ENCODE measurements around the gene PAGE2. TPM values are rescaled to one million over a fixed set of nuclear protein-coding genes. Genes with fewer than 3 reads are reported as not detected.
"Not testable (repeated sequence)": the region's sequence is repeated elsewhere in the genome, so short reads cannot be mapped to it uniquely, and the experiment has no call there.

PAGE2 gene
- total RNA-seq, 1 donor from 2014 or later, result not detected

DNA sequence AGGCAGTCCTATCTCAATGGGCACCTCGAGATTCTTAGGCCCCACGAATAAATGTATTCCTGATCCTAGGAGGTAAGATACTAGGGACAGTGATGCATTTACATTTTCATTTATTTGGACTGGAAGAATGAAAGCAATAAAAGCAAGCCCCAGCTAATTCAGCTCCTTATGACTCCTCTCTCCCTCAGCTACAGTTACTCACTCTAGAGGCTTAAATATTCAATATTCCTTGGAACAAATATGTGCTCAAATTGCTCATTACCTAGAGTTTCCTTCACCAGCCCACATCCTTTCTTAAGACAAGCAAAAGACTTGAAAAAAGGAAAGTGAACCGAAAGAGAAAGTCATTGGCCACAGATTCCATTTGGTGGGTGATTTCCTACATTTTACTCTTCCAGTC is 13.9 kb downstream of the PAGE2 start:
- H3K36me3 Mint-ChIP-seq, result no peaks in the 10 kb centered on the region
- DNase-seq (ENCODE audit: low spot score in 2 of 2, unreplicated experiment in 2 of 2), result no peak
- no peak overlapping the region for H3K4me3 Mint-ChIP-seq
- H3K27me3 Mint-ChIP-seq (ENCODE audit: low read depth), result no peaks in the 10 kb centered on the region
- TF ChIP-seq, protein P1, sequence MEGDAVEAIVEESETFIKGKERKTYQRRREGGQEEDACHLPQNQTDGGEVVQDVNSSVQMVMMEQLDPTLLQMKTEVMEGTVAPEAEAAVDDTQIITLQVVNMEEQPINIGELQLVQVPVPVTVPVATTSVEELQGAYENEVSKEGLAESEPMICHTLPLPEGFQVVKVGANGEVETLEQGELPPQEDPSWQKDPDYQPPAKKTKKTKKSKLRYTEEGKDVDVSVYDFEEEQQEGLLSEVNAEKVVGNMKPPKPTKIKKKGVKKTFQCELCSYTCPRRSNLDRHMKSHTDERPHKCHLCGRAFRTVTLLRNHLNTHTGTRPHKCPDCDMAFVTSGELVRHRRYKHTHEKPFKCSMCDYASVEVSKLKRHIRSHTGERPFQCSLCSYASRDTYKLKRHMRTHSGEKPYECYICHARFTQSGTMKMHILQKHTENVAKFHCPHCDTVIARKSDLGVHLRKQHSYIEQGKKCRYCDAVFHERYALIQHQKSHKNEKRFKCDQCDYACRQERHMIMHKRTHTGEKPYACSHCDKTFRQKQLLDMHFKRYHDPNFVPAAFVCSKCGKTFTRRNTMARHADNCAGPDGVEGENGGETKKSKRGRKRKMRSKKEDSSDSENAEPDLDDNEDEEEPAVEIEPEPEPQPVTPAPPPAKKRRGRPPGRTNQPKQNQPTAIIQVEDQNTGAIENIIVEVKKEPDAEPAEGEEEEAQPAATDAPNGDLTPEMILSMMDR (IDR thresholded peaks at IDR 0.05; ENCODE audit: unreplicated experiment), result no peak
- no peak overlapping the region for H3K27ac Mint-ChIP-seq
- no peaks in the 10 kb centered on the region for H3K4me1 Mint-ChIP-seq
- peaks cover 36% of the 10 kb centered on the region for H3K9me3 Mint-ChIP-seq

DNA sequence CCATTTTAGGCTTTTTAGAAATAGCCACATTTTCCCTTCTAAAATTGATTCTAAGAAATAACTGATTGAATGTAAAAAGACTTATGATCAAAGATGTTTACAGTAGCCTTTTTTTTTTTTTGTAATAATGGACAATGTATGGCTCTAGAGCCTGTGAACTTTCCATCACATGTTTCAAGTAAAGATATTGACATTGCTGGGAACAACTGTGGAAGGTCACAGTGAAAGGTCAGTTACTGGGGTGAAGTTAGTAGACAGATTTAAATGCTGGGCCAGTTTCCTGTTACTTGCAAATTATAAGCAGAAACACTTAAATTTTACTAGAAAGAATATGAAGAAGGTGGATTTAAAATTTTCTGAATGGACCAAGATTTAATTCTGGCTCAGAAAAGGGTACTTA is 18.4 kb downstream of the PAGE2 start:
- Mint-ChIP-seq H3K4me3 (no peak overlapping the region), H3K27ac (no peak overlapping the region), H3K9me3 (peaks cover 40% of the 10 kb centered on the region), H3K36me3 (no peaks in the 10 kb centered on the region), H3K4me1 (peaks cover 10% of the 10 kb centered on the region), H3K27me3 (ENCODE audit: low read depth) (no peaks in the 10 kb centered on the region)
- TF ChIP-seq, protein P1 (IDR thresholded peaks at IDR 0.05; ENCODE audit: unreplicated experiment), result no peak
- no peak for DNase-seq (ENCODE audit: low spot score in 2 of 2, unreplicated experiment in 2 of 2)

DNA sequence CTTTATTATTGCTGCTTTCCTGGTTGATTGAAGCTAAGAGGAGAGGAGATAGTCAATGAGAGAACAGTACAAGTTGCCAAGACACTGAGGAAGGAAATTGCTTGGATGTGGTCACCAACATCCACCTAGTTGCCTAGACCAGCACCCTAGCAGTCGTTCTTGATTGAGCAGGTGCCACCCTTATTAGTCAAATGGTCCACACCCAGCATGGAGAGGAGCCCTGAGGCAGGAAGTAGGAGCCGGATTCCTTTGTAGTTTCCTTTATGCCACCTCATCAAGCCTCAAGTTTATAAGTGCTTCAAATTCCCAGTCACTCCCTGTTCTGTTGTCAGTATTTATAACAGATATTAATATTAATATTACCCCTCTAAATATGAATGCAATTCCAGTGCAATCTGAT is 19.1 kb downstream of the PAGE2 start:
- Mint-ChIP-seq H3K9me3 (peaks cover 42% of the 10 kb centered on the region), H3K27me3 (ENCODE audit: low read depth) (no peaks in the 10 kb centered on the region), H3K36me3 (no peaks in the 10 kb centered on the region), H3K4me1 (peaks cover 10% of the 10 kb centered on the region), H3K27ac (no peak overlapping the region), H3K4me3 (no peak overlapping the region)
- DNase-seq (ENCODE audit: low spot score in 2 of 2, unreplicated experiment in 2 of 2), result no peak
- TF ChIP-seq, protein P1 (IDR thresholded peaks at IDR 0.05; ENCODE audit: unreplicated experiment), result no peak

DNA sequence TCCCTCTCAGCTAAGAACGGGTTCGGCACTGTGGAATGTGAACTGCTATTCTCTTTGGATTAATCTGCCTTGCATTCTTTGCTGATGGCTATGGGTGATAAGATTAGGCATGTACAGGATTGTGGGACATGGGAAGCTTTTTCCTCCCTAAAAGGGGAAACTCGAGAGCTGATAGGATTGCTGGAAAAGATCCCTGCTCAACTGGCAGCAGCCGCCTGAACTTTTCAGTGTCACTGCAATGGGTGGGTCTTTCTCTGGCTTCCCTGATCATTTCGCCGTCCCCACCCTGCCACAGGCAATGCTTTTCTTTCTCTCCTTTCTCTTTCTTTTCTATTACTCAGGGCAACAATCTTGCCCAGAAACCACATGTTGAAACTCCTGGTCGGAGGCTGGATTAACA is 20.5 kb downstream of the PAGE2 start:
- H3K27ac Mint-ChIP-seq, result peak overlapping the region; percentile 45
- H3K36me3 Mint-ChIP-seq, result no peaks in the 10 kb centered on the region
- H3K4me3 Mint-ChIP-seq, result no peak overlapping the region
- peaks cover 36% of the 10 kb centered on the region for H3K9me3 Mint-ChIP-seq
- H3K27me3 Mint-ChIP-seq (ENCODE audit: low read depth), result no peaks in the 10 kb centered on the region
- no peak for DNase-seq (ENCODE audit: low spot score in 2 of 2, unreplicated experiment in 2 of 2)
- TF ChIP-seq, protein P1 (IDR thresholded peaks at IDR 0.05; ENCODE audit: unreplicated experiment), result no peak
- peaks cover 10% of the 10 kb centered on the region for H3K4me1 Mint-ChIP-seq

DNA sequence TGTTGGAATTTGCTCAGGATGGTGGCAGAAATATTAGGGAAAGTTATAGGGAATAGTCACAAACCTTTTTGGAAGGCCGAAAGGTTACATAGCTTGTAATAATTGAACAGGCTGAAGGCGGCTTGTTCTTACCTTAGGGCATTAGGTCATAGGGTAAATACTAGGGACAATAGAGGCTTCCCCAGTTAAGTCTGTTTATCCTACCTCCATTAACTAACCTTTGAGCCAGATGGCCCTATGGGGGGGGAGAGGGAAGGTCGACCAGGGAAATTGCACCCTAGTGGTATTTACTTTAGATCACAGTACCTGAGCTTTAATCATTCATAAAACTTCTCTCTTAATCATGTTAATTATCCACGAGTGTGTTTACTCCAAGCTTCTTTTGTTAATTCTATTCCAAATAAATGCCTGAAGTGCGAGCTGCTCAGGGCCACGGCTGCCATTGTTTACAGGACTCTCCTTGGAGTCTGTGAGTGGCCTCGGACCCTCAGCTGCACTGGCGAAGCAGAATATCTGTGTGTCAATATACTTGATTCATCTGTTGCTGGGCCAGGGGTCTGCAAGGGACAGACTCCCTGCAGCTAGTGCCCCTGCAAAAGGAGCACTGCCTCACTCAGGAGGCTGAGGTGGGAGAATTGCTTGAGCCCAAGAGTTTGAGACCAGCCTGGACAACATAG is 22.9 kb downstream of the PAGE2 start:
- peaks cover 37% of the 10 kb centered on the region for H3K9me3 Mint-ChIP-seq
- no peaks in the 10 kb centered on the region for H3K36me3 Mint-ChIP-seq
- TF ChIP-seq, protein P1 (IDR thresholded peaks at IDR 0.05; ENCODE audit: unreplicated experiment), result no peak
- H3K4me1 Mint-ChIP-seq, result peaks cover 14% of the 10 kb centered on the region
- no peaks in the 10 kb centered on the region for H3K27me3 Mint-ChIP-seq (ENCODE audit: low read depth)
- no peak overlapping the region for H3K4me3 Mint-ChIP-seq
- no peak for DNase-seq (ENCODE audit: low spot score in 2 of 2, unreplicated experiment in 2 of 2)
- H3K27ac Mint-ChIP-seq, result no peak overlapping the region

DNA sequence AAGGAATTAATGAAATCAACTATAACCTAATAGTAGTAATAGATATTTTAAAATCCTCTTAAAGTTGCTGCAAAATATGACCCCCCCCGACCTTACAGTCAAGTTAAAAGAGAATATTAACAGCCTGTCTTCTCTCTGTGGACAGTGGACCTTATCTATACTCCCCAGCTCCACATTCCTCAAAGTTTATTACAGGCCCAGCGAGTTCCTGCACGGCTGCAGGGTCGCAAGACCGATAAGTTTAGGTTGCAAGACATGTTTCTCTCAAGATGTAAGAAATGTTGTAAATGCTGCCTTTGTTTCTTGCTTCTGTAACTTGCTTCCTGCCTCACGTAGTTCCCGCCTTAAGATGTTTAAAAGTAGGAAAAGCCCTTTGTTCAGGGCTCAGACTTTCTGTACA is 27.8 kb downstream of the PAGE2 start:
- Mint-ChIP-seq H3K9me3 (peaks cover 25% of the 10 kb centered on the region), H3K27ac (peak overlapping the region; percentile 44), H3K4me1 (peaks cover 23% of the 10 kb centered on the region)
- H3K27me3 Mint-ChIP-seq (ENCODE audit: low read depth); DNase-seq (ENCODE audit: low spot score in 2 of 2, unreplicated experiment in 2 of 2); H3K4me3 Mint-ChIP-seq; H3K36me3 Mint-ChIP-seq: not testable (repeated sequence)
